Parathyroid adenoma (tissue), 2 donors: Measurements from ENCODE around the gene BSPRY.

Experiments used
- H2AFZ ChIP-seq: fragments of 300-600 bp; sonication (generic); one replicate; pipeline ENCODE4 v1.7.0; 2017; ENCODE audit warnings: antibody characterized with exemption, mild to moderate bottlenecking
- H3K27ac ChIP-seq: fragments of 300-600 bp; sonication (generic); one replicate; pipeline ENCODE4 v1.7.0; 2017
- H3K27me3 ChIP-seq: fragments of 300-600 bp; sonication (generic); one replicate; pipeline ENCODE4 v1.7.0; 2017; ENCODE audit warnings: low read length; ENCODE audit not compliant: control insufficient read depth, insufficient read depth
- H3K36me3 ChIP-seq: fragments of 300-600 bp; sonication (generic); one replicate; pipeline ENCODE4 v1.7.0; 2017; ENCODE audit warnings: low read length; ENCODE audit not compliant: control insufficient read depth, insufficient read depth
- H3K4me1 ChIP-seq: fragments of 300-600 bp; sonication (generic); one replicate; pipeline ENCODE4 v1.7.0; 2017; ENCODE audit warnings: control low read depth
- H3K4me2 ChIP-seq: fragments of 300-600 bp; sonication (generic); one replicate; pipeline ENCODE4 v1.7.0; 2017; ENCODE audit warnings: low read length
- H3K4me3 ChIP-seq: fragments of 300-600 bp; sonication (generic); one replicate; pipeline ENCODE4 v1.7.0; 2017; ENCODE audit warnings: low read depth, low read length
- H3K79me2 ChIP-seq: fragments of 300-600 bp; sonication (generic); one replicate; pipeline ENCODE4 v1.7.0; 2017; ENCODE audit warnings: control low read depth
- H3K9ac ChIP-seq: fragments of 300-600 bp; sonication (generic); one replicate; pipeline ENCODE4 v1.7.0; 2017; ENCODE audit warnings: mild to moderate bottlenecking
- H3K9me3 ChIP-seq: fragments of 300-600 bp; sonication (generic); one replicate; pipeline ENCODE4 v1.7.0; 2017; ENCODE audit warnings: low read length; ENCODE audit not compliant: control insufficient read depth
- CTCF ChIP-seq: fragments of 300-600 bp; sonication (generic); IDR thresholded peaks from one replicate; pipeline ENCODE4 v1.7.0; 2017; ENCODE audit warnings: antibody characterized with exemption, mild to moderate bottlenecking
- donor health status: primary hyperparathyroidism.

Gene BSPRY

DNA sequence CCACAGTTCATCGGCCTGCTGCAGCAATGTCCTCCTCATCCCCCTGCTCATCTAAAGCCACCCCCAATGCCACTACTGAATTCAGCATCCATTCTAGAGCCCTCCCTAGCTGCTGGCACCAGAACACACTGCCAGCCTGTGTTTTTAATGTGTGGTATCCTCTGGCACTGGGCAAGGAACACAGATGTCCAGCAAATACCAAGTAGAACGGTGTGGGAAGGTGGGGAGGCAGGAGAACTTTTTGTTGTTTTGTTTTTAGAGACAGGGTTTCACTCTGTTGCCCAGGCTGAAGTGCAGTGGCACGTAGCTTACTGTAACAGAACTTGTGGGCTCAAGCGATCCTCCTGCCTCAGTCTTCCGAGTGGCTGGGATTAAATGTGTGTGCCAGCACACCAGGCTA, 22.7 kb downstream of the BSPRY start:
- H2AFZ ChIP-seq: no peak overlapping the region
- no peaks in the 10 kb centered on the region for H3K27me3 ChIP-seq
- no peak overlapping the region for H3K9ac ChIP-seq
- no peak overlapping the region for H3K4me3 ChIP-seq
- peak overlapping the region; percentile 92 for H3K27ac ChIP-seq
- H3K79me2 ChIP-seq: no peaks in the 10 kb centered on the region
- peaks cover 33% of the 10 kb centered on the region for H3K4me1 ChIP-seq
- H3K36me3 ChIP-seq: no peaks in the 10 kb centered on the region
- H3K4me2 ChIP-seq: peak overlapping the region; percentile 30
- TF ChIP-seq CTCF: no peak
- no peaks in the 10 kb centered on the region for H3K9me3 ChIP-seq

- H3K36me3 ChIP-seq: no peaks in the 10 kb centered on the region
- H3K27me3 ChIP-seq: no peaks in the 10 kb centered on the region
- H3K4me3 ChIP-seq: no peak overlapping the region
- no peaks in the 10 kb centered on the region for H3K9me3 ChIP-seq
- H3K9ac ChIP-seq: no peak overlapping the region
- no peak overlapping the region for H2AFZ ChIP-seq
- peak overlapping the region; percentile 92 for H3K27ac ChIP-seq
- H3K4me2 ChIP-seq: peak overlapping the region; percentile 34
- H3K79me2 ChIP-seq: no peaks in the 10 kb centered on the region
- TF ChIP-seq CTCF: peak; percentile 4
- H3K4me1 ChIP-seq: peaks cover 33% of the 10 kb centered on the region
These were observed 23.9 kb downstream of the BSPRY start for GRCh38 chr9:113373256-113373655.

GRCh38 chr9:113373676-113374392, 24.5 kb downstream of the BSPRY start:
- TF ChIP-seq CTCF: no peak
- Histone ChIP-seq H3K9ac (no peak overlapping the region), H3K9me3 (no peaks in the 10 kb centered on the region)

GRCh38 chr9:113375057-113376023, 26.0 kb downstream of the BSPRY start:
- Histone ChIP-seq H3K79me2 (no peaks in the 10 kb centered on the region), H3K4me1 (peaks cover 28% of the 10 kb centered on the region), H2AFZ (no peak overlapping the region), H3K27ac (peak overlapping the region; percentile 92), H3K4me3 (peak overlapping the region; percentile 82), H3K4me2 (peak overlapping the region; percentile 84), H3K9me3 (no peaks in the 10 kb centered on the region), H3K36me3 (no peaks in the 10 kb centered on the region), H3K9ac (no peak overlapping the region), H3K27me3 (no peaks in the 10 kb centered on the region)
- TF ChIP-seq CTCF: no peak

More at GRCh38 chr9:113373676-113374392, 24.5 kb downstream of the BSPRY start:
- Histone ChIP-seq H3K79me2 (no peaks in the 10 kb centered on the region), H3K4me1 (peaks cover 33% of the 10 kb centered on the region), H3K4me2 (peak overlapping the region; percentile 1), H2AFZ (no peak overlapping the region), H3K4me3 (peak overlapping the region; percentile 6), H3K36me3 (no peaks in the 10 kb centered on the region), H3K27ac (peak overlapping the region; percentile 92), H3K27me3 (no peaks in the 10 kb centered on the region)
